Dermis microvascular lymphatic vessel endothelial cell (primary cell): ENCODE measurements around the gene ADGRG2. TPM values are rescaled to one million over a fixed set of nuclear protein-coding genes. Genes with fewer than 3 reads are reported as not detected.
A peak's percentile ranks its signal among the peaks of the same experiment; 100 is the strongest.

Experiments used
- DNase-seq, 2 donors: peaks; one replicate each; pipeline versions ENCODE4 v3.0.0 to v3.0.0-alpha.2; 2010; ENCODE audit warnings: low read depth in 2 of 2
- total RNA-seq: library from RNA; depleted of rRNA; stranded (reverse); fragments of >200 nt; gene quantifications from 2 replicates; pipeline ENCODE4 v1.2.1, GENCODE V29; 2014

ADGRG2 gene
- not detected in 2 replicates for total RNA-seq

GRCh38 chrX:19121898-19122640 lies at the start of gene ADGRG2:
Gene ADGRG2, minus strand, starts transcription at chrX:19122468. Its CDS starts 53,634 bp downstream, at chrX:19068834.
- peak in 1 of 2 donors; percentile 3 for DNase-seq

- no peak for DNase-seq
These were observed 46.3 kb upstream of the ADGRG2 start for GRCh38 chrX:19168609-19169008.

- no peak for DNase-seq
These were observed 40.6 kb upstream of the ADGRG2 start for GRCh38 chrX:19162851-19163250.

- DNase-seq = no peak
These were observed 33.9 kb upstream of the ADGRG2 start for GRCh38 chrX:19156186-19156585.

GRCh38 chrX:19152762-19153161 lies 30.5 kb upstream of the ADGRG2 start:
- no peak for DNase-seq

- DNase-seq = no peak
These were observed 14.8 kb upstream of the ADGRG2 start for GRCh38 chrX:19137067-19137466.

- DNase-seq = no peak
These were observed 11.5 kb upstream of the ADGRG2 start for GRCh38 chrX:19133784-19134183.

GRCh38 chrX:19133231-19133630 lies 11.0 kb upstream of the ADGRG2 start:
- DNase-seq = no peak

- no peak for DNase-seq
These were observed 8.4 kb upstream of the ADGRG2 start for GRCh38 chrX:19130628-19131027.

- DNase-seq = no peak
These were observed 7.4 kb upstream of the ADGRG2 start for GRCh38 chrX:19129694-19130093.

GRCh38 chrX:19127649-19128168 lies 5.4 kb upstream of the ADGRG2 start:
- peak; percentile 4 to 7 for DNase-seq

- no peak for DNase-seq
These were observed 357 bp upstream of the ADGRG2 start for GRCh38 chrX:19122641-19123009.

- no peak for DNase-seq
These were observed 802 bp downstream of the ADGRG2 start for GRCh38 chrX:19121466-19121865.

GRCh38 chrX:19110642-19111041 lies 11.6 kb downstream of the ADGRG2 start:
- DNase-seq = no peak

- no peak for DNase-seq
These were observed 15.2 kb downstream of the ADGRG2 start for GRCh38 chrX:19107035-19107434.

GRCh38 chrX:19100586-19100985 lies 21.7 kb downstream of the ADGRG2 start:
- DNase-seq = no peak

- DNase-seq = no peak
These were observed 24.6 kb downstream of the ADGRG2 start for GRCh38 chrX:19097553-19098283.

- no peak for DNase-seq
These were observed 25.7 kb downstream of the ADGRG2 start for GRCh38 chrX:19096586-19096985.

GRCh38 chrX:19094654-19095053 lies 27.6 kb downstream of the ADGRG2 start:
- DNase-seq = no peak

- DNase-seq = no peak
These were observed 30.7 kb downstream of the ADGRG2 start for GRCh38 chrX:19091596-19091995.

GRCh38 chrX:19089555-19090040 lies 32.7 kb downstream of the ADGRG2 start:
- no peak for DNase-seq

- DNase-seq = no peak
These were observed 36.0 kb downstream of the ADGRG2 start for GRCh38 chrX:19086102-19086772.
